ENCODE data around the gene LIG3.
A peak's percentile ranks its signal among the peaks of the same experiment; 100 is the strongest.
"Not testable (repeated sequence)": the region's sequence is repeated elsewhere in the genome, so short reads cannot be mapped to it uniquely, and the experiment has no call there.

LIG3 gene

DNA sequence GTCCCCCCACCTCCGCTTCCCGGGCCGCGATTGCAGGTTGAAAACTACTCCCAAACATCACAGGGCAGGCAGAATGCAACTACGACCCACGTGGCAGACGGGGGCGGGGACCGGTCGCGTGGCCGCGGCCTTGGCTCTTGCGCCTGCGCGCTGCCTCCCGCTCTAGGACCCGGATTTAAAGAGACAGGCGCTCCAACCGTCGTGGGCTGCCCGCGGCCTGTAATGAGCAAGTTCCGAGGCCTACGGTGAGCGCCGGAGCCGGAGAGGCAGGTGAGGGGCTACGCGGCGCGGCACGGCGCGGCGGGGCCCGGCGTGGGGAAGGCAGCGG, at the start of gene LIG3:
Gene LIG3 (plus strand): TSS at position 160 of the 328 bp plus-strand sequence. CDS start 2,494 bp downstream, outside the sequence.
- peak; percentile 84 to 91 for DNase-seq

DNA sequence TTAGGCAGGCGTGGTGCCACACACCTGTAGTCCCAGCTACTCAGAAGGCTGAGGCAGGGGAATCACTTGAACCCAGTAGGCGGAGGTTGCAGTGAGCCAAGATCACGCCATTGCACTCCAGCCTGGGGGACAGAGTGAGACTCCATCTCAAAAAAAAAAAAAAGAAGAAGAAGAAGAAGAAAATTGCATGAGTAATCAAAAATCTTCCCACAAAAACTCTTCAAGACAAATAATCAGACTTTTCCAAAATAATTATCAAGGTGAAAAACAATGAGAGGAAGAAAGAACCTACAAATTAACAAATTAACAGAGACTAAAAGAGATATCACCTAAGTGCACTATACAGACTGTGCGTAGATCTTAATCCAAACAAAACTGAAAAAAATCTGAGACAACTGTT, 29.5 kb upstream of the LIG3 start:
- DNase-seq, result not testable (repeated sequence)

DNA sequence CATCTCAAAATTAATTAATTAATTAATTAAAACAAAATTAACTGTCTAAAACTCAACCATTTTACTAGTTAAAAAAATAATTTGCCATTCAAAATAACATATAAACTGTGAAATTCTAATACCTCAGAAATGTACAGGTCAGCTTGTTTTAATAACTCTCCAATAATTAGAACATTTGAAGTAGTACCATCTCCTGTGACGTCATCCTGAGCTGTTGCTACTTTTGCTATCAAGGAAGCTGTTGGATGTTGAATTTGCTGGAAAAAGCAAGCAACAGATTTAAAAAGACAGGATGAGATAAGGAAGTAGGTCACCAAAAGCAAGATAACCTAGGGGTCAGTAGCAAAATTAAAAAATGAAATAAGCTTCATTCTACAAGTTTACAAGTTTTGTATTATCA, 21.9 kb upstream of the LIG3 start:
- no peak for DNase-seq

DNA sequence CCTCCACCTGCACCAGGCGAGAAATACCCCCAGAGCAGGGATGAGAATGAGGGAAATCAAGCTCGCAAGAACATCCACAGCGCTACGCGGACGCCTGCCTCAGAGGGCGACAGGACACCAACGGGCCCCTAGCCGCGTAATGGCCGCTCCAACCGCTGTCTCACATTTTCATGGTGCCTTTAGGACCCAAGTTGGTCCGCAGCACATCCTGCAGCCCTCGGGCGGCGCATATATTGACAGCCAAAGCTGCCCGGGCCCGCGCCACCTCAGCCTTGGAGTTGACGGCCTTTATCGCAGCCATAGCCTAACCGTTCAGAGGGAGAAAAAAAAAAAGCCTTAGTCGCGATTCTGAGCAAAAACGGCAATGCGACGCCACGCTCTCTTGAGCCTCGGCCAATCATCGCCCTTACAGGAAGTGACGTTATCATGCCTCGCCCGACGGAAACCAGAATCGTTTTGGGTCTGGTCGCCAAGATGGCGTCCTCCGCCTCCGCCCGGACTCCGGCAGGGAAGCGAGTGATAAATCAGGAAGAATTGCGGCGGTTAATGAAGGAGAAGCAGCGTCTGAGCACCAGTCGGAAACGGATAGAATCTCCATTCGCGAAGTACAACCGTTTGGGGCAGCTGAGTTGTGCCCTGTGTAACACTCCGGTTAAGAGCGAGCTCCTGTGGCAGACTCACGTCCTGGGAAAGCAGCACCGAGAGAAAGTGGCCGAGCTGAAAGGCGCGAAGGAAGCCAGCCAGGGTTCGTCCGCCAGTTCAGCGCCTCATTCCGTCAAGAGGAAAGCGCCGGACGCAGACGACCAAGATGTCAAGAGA, 19.0 kb upstream of the LIG3 start, which contains the start of the genes CCT6B and ZNF830:
Gene CCT6B (minus strand): TSS at position 368 of the 819 bp plus-strand sequence. CDS start 67 bp downstream, at position 301.
Gene ZNF830 (plus strand): TSS at position 448 of the 819 bp plus-strand sequence. CDS start 27 bp downstream, at position 475.
- peak; percentile 93 for DNase-seq

DNA sequence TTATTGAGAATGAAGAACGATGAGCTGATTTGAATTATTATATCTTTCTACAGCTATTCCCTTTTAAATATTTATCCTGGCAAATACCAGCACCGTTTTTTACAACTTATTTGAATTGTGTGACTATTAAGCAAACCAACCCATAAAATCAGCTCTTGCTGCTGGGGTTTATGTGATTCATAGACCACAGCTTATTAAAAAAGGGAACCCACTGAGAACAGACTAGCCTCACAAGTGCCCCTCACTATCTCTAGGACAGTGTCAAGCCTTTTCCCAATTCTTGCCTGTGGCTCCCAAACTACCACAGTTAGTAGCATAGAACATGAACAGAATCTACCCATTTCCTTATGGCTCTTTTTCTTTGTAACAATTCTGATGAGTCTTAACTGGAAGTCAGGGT, 6.1 kb upstream of the LIG3 start:
- DNase-seq, result peak; percentile 21 to 26

DNA sequence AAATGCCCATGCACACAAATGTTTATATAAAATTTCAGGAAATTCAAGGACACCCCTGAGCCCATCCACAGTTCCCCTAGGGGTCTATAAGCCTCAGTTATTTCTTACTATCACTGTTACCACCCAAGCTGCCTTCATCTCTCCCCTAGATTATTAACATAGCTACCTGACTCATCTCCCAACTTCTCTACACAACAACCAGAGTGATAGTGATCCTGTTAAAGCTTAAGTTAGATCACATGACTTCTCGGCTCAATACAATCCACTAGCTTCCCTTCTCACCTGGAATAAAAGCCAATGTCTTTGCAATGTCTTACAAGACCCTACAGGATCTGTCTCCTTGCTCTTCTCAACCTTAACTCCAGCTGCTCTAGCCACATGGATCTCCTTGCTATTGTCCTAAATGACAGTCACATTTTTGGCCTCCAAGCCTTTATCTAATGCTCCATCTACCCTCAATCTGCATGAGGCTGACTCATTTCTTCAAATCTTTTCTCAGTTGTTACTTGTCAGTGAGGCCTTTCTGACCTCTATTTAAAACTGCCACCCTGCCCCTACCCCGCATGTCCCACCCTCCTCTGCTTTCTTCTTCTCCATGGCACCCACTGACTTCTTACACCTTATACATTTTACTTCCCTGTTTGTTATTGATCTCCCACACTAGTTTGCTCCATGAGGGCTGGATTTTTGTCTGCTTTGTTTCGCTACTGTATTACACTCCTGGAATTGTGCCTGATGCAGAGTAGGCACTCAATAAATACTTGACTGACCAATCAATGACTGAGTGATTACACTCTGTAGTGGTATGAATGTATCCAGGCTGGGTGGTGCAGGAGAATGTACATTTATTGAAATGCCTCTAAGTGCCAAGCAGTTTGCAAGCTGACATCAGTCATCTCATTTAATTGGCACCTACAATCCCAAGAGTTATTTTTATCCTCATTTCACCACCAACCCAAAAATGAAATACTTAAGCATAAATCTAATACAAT, 5.2 kb upstream of the LIG3 start:
- no peak for DNase-seq

DNA sequence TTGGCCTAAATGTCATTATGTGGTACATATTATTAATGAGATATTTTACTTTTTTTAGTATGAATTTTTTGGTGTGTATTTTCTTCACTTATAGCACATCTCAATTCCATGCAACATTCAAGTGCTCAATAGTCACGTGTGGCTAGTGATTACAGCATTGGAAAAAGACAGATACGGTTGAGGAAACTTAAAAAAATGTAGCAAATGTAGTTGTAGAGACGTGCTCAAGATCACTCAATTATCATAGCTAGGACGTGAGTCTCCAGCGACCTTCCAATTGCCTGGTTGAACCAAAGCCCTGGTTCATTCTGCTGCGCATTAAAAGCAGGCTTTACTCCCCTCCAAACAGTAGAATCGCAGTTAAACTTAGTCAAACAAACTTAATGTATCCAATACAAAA, 1.2 kb upstream of the LIG3 start:
- DNase-seq, result no peak

DNA sequence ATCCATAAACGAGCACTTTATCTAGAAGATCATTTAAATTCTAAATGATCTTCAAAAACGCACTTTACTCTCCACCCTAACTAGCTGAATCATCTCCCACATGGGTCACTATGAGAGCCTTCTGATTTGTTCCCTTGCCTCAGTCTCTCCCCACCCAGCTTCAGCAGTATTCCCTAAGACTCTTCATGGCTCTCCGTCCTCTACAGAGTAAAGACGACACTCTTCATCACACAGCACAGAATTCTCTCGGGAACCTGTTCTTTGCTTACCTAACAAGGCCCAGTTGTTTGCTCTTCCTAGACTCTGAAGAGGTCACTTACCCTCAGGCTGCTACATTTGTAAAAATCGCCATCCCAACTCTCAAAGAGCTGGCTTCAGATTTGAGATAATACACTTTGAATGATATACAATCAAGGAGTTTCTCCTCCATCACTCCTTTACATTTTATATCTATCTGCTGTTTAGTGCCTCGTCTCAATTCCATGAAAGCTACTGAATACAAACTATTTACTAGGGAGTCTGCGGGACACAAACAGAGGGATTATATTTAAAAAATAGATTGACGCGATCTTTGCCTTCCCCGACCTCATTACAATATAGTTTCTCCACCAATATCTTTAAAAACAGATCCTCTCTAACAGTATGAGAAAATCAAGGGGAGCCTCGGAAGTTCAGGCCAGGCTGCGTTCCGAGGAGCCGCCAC, 511 bp upstream of the LIG3 start:
- DNase-seq, result no peak

DNA sequence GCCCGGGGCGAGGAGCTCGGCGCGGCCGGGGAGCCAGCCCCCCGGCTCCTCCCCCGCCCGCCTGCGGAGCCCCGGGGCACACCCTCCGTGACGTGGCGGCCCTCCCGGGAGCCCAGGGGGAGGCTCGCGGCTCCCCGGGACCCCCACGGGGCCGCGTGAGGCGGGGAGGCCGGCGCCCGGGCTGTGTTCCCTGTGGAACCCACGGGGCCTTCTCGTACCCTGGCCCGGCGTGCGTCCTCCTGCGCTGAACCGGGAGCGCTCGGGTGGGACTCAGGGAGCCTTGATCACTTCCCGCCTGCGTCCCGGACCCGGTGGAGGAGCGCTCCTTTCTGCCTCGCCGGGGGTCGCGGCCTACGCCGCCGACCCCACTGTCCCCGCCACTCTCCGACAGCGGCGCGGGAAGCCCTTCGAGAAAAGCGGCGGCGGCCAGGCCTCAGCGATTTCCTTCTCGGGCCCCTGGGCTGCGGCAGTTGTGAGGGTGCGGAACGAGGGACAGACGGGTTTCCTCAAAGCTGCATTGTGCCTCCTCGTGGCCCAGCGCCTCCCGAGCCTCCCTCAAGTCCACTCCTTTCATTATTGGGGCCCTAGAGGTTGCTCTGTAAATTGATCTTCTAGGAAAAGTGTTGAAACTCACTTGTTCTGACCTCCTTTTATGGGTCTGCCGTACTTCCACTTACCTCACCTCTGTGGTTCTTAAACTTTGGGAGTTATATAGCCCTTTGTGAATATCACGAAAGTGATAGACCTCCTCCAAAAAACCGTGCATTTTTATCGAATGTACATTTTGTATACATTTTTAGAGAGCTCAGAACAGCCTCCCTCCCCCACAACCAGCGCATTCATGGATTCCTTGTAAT, 597 bp downstream of the LIG3 start:
- DNase-seq, result peak; percentile 90 to 93

DNA sequence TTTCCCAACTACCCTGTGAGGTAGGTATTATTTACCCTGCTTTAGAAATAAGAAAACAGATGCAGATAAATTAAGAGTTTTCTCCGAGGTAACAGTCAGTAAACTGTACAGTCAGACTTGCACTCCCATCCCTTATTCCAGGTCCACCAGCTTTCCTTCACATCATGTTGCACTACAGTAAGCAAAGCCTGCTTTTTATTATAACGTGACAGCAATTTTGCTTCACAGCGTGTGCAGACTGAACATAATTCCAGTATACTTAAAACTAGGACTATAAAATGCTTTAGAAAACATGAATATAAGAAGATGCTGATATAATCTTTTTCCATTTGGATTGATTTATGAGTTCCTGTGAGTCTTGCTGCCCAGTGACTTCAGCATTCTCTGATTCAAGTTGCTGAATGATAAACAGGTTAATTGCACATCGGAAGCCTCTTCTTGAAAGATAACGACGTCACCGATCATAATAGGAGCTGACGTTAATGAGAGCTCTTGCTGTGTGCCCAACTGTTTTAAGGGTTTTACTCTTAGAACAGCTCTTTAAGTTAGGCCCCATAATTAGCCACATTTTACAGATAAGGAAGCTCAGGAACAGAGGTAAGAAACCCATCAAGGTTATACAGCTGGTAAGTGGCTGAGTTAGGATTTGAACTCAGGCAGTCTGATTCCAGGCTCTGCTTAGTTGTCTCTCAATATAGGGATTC, 1.4 kb downstream of the LIG3 start:
- peak; percentile 13 to 28 for DNase-seq

DNA sequence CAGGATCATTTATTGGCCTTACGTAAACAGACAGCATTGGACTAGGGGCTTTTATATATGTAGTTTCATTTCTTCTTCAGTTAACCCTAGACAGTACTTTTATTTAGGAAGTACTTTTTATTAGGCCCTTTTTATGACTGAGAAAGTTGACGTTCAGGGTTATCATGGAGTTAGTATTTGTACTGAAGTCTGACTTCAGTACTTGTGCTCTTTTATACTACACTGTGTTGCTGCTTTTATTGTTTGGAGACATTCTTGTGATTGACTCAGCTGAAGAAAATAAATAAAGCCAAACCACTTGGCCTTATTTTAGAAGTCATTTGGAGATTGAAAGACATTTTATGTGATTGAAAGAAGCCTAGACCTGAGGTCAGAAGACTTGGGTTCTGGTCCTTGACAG, 6.9 kb downstream of the LIG3 start:
- DNase-seq, result no peak

DNA sequence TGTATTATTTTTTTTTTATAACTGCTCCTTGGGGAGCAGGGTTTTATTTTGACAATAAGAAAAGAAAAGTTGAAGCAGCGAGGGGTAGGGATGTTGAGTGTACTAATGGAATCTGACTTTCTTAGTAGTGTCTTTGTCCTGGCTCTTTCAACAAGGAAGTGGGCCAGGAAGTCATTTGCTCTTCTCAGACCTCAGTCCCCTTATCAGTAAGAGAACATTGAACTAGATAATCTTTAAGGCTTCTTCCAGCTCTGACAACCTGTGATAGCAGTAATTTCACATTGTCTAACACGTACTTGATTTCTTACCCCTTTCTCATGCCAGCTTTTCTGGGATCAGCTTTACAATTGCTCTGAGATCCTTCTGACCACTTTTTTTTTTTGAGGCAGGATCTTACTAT, 8.3 kb downstream of the LIG3 start:
- no peak for DNase-seq

DNA sequence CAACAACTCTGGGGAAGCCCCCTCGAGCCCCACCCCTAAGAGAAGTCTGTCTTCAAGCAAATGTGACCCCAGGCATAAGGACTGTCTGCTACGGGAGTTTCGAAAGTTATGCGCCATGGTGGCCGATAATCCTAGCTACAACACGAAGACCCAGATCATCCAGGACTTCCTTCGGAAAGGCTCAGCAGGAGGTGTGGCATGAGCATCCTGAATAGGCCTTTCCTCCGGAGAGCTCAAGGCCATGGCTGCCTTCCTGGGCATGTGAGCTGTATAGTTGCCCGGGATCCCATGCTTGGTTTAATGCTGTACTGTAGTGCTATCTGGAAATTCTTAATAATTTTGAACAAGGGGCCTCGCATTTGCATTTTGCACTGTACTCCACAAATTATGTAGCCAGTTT, 9.2 kb downstream of the LIG3 start:
- DNase-seq, result no peak

DNA sequence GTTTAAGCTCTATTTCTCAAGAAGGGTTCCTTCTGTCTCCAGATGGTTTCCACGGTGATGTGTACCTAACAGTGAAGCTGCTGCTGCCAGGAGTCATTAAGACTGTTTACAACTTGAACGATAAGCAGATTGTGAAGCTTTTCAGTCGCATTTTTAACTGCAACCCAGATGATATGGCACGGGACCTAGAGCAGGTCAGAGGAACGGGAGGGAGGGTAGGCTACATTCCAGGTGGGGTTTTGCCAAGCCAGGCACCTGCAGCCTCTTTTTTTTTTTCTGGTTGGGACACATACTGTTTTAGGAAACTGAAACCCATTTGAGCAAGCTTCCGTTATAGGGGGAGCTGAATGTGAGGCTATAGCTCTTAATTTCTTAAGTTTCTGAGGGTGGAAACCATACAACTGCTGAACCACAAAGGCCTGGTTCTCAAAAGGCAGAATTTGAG, 10.6 kb downstream of the LIG3 start:
- DNase-seq, result peak; percentile 37 to 49

DNA sequence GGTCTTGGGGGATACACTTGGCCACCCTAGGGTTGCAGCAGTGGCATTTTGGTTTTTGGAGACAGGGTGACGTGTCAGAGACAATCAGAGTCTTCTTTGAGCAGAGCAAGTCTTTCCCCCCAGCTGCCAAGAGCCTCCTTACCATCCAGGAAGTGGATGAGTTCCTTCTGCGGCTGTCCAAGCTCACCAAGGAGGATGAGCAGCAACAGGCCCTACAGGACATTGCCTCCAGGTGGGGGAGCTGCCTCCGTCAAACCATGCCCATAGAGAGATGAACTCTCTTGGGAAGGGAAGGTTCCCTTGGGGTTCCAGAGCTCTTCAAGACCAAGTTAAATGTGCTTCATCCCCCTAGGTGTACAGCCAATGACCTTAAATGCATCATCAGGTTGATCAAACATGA, 11.3 kb downstream of the LIG3 start:
- DNase-seq, result no peak

DNA sequence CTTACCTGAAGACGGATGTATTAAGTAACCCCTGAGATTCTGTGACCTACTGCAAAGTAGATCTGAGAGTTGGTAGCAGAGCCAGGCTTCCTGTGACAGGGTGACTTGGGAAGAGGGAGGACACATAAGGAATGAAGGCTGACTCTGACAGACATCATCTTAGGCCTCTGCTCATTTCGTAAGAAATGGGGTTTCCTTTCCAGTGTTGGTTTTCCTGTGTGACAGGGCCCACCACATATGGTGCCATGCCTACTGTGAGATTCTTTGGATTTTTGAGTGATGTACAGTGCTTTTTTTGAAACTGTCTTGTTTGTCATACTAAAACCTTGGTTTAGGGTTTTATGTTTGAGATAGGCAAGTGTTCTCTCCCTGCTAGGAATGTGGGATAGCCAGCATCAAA, 12.7 kb downstream of the LIG3 start:
- DNase-seq, result peak; percentile 29 to 55

DNA sequence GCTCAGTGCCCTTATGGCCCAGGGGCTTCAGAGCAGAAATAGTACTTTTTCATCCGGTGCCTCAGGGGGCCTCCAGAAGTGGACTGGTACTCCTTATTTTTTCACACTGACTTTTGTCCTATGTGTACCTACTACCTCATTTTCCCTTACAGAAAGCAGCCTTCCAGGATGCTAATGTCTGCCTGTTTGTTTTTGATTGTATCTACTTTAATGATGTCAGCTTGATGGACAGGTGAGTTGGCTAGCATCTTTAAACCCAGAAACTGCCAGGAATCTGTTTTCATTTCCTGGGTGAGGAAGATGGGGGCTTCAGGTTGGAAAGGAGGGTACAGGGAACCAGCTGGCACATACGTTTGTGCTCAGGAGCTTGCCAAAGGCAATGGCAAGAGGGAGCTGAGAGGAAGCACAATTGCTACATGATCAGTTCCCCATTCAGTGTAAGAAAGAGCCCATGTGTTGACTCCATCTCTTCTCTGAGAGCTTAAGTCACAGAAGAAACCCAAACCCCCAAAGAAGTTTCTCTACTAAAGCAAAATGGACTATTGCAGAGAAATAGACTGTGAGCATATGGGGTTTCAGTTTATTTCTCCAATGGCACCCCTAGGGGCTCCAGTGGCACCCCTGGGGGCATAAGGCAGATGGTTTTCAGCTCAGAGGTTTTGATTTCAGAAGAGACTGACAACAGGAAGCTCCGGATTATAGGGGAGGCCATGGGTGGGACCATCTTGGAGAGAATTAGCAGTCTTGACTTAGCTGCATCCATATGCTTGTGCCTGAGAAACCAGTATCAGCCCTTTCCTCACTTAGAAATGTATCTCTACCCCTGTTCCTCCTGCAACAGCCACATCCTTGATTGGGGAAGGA, 16.3 kb downstream of the LIG3 start:
- peak; percentile 19 to 37 for DNase-seq

DNA sequence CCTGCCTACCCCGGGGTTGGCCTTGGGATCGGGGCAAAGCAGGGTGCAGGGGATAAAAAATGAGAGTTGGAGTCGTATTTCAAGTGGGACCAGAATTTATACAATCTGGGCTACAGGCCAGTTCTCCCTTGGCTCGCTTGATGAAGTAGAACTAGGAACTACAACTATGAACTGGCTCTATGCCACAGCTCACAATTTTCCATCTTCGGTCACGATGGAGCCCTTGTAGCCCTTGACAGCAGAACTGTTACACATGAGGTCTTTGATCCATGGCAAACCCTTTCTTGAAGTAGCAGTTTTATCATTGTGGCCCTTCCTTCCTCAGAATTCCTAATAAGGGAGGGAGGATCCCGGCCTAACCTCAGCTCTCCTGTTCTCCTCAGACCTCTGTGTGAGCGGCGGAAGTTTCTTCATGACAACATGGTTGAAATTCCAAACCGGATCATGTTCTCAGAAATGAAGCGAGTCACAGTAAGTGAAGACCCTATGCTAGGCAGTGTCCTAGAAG, 17.1 kb downstream of the LIG3 start:
- no peak for DNase-seq

DNA sequence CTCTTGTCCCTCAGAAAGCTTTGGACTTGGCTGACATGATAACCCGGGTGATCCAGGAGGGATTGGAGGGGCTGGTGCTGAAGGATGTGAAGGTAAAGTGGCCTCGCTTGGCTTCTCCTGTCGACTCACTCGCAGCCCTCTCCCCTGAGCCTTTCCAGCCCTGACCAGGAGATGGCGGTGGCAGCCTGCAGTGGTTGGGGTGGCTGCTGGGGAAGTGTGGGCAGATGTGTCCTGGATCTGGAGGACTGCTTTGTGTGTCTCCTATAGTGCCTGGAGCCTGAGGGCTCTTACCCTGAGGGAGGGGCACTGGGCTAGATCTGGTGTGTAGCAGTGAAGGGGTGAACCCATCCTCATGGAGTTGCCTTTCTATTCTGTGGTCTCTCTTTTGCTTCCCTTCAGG, 17.9 kb downstream of the LIG3 start:
- peak; percentile 73 to 76 for DNase-seq

DNA sequence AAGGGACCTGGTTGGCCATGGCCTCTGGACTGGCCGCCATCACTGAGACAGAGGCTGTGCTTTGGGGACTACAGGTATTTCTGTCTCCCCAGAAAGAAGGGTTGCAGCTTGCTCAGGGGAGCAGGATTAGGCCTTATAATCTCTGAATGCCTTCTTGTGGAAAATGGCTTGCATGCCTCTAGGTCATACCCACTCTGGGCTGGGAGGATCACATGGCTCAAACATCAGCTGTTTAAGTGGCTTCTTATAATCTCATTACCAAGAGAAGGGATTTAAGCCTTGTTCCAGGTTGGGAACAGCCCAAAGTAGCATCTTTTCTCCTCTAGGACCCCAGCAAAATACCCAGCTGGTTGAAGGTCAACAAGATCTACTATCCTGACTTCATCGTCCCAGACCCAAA, 19.1 kb downstream of the LIG3 start:
- DNase-seq, result no peak
